Cerebellar cortex (tissue), 1 donor: ENCODE results near the gene HES4.

ENCODE experiments used
- DNase-seq: peaks from one replicate; pipeline ENCODE4 v3.0.0-alpha.2; 2015; ENCODE audit warnings: low spot score

HES4 gene, protein sequence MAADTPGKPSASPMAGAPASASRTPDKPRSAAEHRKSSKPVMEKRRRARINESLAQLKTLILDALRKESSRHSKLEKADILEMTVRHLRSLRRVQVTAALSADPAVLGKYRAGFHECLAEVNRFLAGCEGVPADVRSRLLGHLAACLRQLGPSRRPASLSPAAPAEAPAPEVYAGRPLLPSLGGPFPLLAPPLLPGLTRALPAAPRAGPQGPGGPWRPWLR

DNA sequence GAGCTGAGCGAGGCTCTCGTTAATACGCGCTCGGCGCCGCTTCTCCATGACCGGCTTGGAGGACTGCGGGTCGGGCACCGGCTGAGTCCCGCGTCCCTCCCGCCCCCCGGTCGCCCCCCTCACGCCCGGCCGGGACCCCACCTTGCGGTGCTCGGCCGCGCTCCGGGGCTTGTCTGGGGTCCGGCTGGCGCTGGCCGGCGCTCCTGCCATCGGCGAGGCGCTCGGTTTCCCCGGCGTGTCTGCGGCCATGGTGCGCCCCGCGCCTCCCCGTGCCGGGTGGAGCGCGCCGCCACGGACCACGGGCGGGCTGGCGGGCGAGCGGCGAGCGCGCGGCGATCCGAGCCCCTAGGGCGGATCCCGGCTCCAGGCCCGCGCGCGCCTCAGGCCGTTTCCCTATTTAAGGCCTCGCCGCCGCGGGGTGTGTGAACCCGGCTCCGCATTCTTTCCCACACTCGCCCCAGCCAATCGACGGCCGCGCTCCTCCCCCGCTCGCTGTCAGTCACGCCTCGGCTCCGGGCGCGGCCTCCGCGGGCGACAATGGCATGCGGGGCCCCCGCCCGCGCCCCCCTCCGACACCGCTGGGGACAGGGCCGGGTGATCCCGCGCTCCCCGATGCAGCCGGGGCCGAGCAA is at the start of gene HES4:
Gene HES4, minus strand, starts transcription at position 373 of the 632 bp plus-strand sequence. Its CDS starts 124 bp downstream, at position 249.
- peak; percentile 71 for DNase-seq

DNA sequence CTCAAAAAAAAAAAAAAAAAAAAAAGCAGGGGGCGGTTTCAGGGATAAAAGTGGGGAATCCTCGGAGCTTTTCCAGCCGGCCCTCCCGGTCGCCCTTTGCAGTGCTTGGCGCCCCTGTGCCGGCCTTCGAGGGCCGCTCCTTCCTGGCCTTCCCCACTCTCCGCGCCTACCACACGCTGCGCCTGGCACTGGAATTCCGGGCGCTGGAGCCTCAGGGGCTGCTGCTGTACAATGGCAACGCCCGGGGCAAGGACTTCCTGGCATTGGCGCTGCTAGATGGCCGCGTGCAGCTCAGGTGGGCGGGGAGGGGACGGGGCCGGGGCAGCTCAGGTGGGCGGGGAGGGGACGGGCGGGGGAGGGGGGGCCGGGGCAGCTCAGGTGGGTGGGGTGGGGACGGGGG is 48.9 kb upstream of the HES4 start:
- DNase-seq, result no peak

DNA sequence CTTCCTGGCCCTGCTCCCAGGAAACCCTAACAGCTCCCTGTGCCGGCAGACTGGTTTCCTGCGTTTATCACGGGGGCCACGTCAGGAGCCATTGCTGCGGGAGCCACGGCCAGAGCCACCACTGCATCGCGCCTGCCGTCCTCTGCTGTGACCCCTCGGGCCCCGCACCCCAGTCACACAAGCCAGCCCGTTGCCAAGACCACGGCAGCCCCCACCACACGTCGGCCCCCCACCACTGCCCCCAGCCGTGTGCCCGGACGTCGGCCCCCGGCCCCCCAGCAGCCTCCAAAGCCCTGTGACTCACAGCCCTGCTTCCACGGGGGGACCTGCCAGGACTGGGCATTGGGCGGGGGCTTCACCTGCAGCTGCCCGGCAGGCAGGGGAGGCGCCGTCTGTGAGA is 48.1 kb upstream of the HES4 start:
- no peak for DNase-seq

GRCh38 chr1:1047407-1047806 is 47.5 kb upstream of the HES4 start:
- no peak for DNase-seq

DNA sequence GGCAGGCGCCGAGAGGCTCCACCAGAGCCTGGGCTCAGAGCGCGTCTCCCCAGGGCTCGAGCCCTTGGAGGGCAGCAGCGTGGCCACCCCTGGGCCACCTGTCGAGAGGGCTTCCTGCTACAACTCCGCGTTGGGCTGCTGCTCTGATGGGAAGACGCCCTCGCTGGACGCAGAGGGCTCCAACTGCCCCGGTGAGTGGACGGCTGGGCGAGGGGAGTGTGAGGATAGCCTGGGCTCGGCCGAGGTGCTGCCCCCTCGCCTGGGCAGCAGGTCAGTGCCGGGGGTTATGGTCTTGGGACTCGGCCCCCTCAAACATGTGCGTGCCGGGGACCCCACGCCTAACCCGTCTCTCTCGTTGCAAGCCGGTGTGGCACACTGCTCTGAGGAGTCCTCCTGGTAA is 46.9 kb upstream of the HES4 start:
- no peak for DNase-seq

DNA sequence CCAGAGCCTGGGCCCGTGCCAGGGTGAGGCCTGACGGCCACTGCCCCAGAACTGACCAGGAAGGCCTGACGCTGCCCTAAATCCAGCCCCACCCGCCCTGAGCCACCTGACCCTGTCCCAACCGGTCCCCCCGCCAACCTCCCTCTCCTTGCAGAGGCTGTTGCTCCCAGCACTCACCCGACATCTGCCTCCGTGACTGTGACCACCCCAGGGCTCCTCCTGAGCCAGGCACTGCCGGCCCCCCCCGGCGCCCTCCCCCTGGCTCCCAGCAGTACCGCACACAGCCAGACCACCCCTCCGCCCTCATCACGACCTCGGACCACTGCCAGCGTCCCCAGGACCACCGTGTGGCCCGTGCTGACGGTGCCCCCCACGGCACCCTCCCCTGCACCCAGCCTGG is 46.3 kb upstream of the HES4 start:
- DNase-seq, result no peak

- no peak for DNase-seq
These were observed 45.2 kb upstream of the HES4 start for GRCh38 chr1:1045129-1045528.

GRCh38 chr1:1044455-1045078 is 44.7 kb upstream of the HES4 start:
- no peak for DNase-seq

GRCh38 chr1:1043921-1044320 is 44.0 kb upstream of the HES4 start:
- DNase-seq, result no peak

- DNase-seq, result no peak
These were observed 43.5 kb upstream of the HES4 start for GRCh38 chr1:1043411-1043810.

DNA sequence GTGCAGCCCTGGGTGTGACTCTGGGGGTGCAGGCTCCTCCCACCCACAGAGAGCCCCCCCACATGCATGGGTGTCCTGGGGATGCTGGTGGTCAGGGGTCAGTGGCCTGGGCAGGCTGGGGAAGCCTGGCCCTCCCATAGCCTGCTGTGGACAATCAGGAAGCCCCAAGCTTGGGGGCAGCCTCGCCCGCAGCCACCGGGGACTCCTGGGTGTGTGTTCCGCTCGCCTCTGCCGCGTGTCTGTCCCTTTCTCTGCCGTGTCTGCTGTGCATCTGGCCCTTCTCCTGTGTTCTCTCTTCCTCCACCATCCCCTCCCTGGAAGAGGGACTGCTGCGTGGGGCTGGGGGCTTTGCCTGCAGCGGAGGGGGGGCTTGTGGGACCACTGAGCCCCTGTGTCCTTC is 42.9 kb upstream of the HES4 start:
- DNase-seq, result no peak

DNA sequence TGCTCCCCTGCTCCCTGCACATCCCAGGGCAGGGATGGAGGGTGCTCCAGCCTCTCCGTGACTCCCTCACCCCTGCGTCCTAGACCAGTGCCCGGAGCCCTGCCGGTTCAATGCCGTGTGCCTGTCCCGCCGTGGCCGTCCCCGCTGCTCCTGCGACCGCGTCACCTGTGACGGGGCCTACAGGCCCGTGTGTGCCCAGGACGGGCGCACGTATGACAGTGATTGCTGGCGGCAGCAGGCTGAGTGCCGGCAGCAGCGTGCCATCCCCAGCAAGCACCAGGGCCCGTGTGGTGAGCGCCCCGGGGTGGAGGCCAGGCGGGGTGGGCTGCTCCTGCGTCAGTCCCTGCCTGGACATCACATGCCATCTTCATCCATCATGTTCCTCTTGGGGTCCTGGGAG is 42.0 kb upstream of the HES4 start:
- no peak for DNase-seq

DNA sequence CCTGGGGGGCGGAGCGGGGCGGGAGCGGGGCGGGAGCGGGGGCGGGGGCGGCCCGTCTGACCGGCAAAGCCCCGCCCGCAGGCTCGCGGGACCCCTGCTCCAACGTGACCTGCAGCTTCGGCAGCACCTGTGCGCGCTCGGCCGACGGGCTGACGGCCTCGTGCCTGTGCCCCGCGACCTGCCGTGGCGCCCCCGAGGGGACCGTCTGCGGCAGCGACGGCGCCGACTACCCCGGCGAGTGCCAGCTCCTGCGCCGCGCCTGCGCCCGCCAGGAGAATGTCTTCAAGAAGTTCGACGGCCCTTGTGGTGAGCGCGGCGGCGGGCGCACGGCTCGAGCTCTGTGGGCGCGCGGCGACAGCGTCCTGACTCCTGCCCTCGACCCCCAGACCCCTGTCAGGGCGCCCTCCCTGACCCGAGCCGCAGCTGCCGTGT is 41.2 kb upstream of the HES4 start:
- no peak for DNase-seq

DNA sequence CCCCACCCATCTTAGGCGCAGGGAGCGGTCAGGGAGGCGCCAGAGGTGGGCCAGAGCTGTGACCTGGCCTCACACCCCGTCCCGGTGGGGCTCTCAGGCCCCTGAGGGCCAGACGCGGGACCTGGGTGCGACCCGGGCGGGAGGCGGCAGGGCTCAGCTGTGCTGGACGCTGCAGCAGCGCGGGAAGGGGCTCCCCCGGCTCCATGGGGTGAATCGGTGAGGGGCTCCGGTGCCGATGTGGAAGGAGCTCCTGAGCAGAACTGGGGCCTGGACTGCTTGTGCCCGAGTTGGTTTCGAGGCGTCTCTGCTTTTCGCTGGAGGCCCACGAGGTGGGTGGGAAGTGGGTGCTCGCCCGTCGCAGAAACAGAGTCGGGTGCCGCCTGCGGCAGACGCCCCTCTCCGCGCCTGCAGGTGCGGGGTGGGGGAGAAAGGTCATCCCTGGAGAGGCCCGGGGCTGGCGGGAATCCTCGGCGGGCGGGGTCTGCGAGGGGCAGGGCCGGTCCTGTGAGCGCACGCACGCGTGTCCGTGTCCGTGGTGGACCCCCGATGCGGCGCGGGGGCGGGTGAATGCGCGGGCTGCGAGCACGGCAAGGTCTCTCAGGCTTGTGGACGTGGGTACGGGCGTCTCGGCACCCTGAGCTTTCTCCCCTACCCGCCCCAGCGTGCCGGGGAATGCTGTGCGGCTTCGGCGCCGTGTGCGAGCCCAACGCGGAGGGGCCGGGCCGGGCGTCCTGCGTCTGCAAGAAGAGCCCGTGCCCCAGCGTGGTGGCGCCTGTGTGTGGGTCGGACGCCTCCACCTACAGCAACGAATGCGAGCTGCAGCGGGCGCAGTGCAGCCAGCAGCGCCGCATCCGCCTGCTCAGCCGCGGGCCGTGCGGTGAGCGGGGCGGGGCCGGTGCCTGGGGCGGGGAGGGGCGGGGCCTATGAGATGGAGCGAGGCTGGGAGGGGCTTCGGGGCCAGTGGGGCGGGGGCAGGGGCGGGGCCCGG is 40.4 kb upstream of the HES4 start:
- DNase-seq, result peak; percentile 39

- DNase-seq, result no peak
These were observed 39.4 kb upstream of the HES4 start for GRCh38 chr1:1039145-1039910.

DNA sequence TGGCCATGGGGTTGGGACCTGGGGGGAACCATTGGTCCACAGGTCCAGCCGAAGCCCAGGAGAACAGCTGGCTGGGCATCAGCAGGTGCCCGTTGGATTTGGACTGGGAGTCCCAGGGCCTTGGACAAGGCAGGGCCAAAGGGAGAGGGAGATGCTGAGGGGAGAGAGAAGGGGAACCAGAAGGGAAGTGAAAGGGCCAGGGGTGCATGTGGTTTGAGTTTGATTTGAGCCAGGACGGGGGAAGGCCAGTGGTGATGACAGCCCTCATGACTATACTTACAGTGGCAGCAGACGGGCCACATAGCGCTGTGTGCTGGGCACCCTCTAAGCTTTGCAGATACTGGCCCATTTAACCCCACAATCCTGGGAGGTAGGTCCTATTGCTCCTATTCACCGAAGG is 38.8 kb upstream of the HES4 start:
- DNase-seq, result no peak

GRCh38 chr1:1037366-1038327 is 37.8 kb upstream of the HES4 start:
- no peak for DNase-seq

DNA sequence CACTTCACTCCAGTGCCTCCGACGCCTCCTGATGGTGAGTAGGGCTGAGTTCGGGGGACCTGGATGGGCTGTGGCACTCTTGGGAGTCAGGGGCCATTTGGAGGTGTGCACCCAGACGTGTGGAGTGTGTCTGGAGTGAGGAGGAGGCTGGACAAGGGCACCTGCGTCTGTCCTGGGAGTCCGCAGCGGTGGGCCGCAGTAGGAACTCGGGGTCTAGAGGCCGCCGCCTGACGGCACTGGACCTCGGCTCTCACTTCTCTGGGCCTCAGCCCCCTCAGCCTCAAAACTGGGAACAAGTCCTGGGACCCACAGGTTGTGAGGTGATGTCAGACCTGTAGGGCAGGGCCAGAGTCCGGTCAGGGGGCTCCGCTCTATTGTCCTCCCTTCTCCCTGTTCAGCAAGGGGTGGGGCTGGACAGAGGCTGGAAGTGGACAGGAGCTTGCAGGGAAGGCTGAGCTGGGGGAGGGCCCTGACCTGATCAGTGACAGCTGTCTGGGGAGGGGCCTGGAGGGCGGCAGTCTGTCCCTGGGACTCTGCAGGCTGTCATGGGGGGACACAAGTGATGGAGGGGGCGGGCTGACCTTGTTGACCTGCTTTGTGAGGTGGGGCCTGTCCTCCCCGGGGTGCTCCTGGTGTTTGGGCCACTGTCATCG is 35.5 kb upstream of the HES4 start:
- DNase-seq, result no peak

DNA sequence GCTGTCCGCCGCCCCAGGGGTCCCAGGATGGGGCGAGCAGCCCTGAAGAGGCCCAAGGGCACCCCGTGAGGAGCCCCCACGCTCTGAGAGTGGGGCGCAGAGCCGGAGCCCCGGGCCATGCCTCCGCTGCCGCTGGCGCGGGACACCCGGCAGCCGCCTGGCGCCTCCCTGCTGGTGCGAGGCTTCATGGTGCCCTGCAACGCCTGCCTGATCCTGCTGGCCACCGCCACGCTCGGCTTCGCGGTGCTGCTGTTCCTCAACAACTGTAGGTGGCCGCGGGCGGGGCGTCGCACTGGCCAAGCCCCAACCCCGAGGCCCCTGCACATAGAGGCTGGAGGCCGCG is 34.5 kb upstream of the HES4 start:
- DNase-seq, result no peak
